Esophagus (tissue), 2 donors: Measurements from ENCODE around the gene STARD13. TPM values are rescaled to one million over a fixed set of nuclear protein-coding genes. Genes with fewer than 3 reads are reported as not detected.

Source experiments
- H3K27ac ChIP-seq, 2 donors: one replicate each; pipeline ENCODE4 v1.5.1; 2013; ENCODE audit warnings: low read depth in 2 of 2, mild to moderate bottlenecking in 2 of 2, inconsistent platforms in 1 of 2, low read length in 1 of 2, moderate library complexity in 1 of 2
- H3K27me3 ChIP-seq, 2 donors: one replicate each; pipeline ENCODE4 v1.6.1; 2013; ENCODE audit warnings: low read length in 2 of 2, control low read depth in 1 of 2, mild to moderate bottlenecking in 1 of 2; ENCODE audit not compliant: insufficient read depth in 2 of 2, control insufficient read depth in 1 of 2
- H3K36me3 ChIP-seq, 2 donors: one replicate each; pipeline ENCODE4 v1.6.1; 2013; ENCODE audit warnings: low read length in 1 of 2; ENCODE audit not compliant: control insufficient read depth in 2 of 2, insufficient read depth in 2 of 2
- H3K4me1 ChIP-seq, 2 donors: one replicate each; pipeline ENCODE4 v1.6.1; 2013; ENCODE audit warnings: low read length in 1 of 2; ENCODE audit not compliant: control insufficient read depth in 2 of 2, insufficient read depth in 2 of 2
- H3K4me3 ChIP-seq, 2 donors: one replicate each; pipeline ENCODE4 v1.5.1; 2013; ENCODE audit warnings: low read length in 2 of 2, mild to moderate bottlenecking in 2 of 2, low read depth in 1 of 2, moderate library complexity in 1 of 2
- H3K9me3 ChIP-seq, 2 donors: one replicate each; pipeline ENCODE4 v1.6.1; 2013; ENCODE audit warnings: mild to moderate bottlenecking in 2 of 2, low read depth in 1 of 2, low read length in 1 of 2, moderate library complexity in 1 of 2; ENCODE audit not compliant: control insufficient read depth in 2 of 2, insufficient read depth in 1 of 2
- WGBS, 2 donors: extraction: QIAGEN DNeasy Blood & Tissue Kit; methylation state at CpG; one replicate each; pipeline ENCODE4 v1.1.7; 2013; 5-methylcytosine and 5-hydroxymethylcytosine counted together
- polyA plus RNA-seq, 2 donors: library from polyadenylated mRNA; stranded (reverse); fragments of 200-250 nt; gene quantifications; one replicate each; pipeline ENCODE4 v1.2.3, GENCODE V29; 2013
- donor health status: healthy with polysubstance abuse.
- donor health status: Bipolar disorder and iron deficiency.

STARD13 gene
- polyA plus RNA-seq, 2 donors, result 1.6 to 3.0 TPM

DNA sequence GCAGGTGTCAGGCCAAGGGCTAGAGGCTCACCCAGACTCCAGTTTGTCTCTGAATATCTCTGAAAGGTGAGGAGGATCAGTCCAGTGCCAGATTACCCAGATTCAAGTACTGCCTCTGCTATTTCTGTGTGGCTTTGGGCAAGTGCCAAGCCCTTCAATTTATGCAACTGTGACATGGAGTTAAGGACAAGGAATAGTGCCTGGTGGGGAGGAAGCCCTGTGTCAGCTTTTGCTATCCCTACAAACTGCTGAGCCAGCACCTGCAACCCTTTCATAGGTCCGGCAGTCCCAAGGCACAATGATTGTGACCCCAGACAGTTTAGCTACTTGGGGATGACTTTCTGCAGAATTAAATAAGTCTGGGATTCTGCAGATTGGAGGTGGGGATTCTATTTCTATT, 146.4 kb downstream of the STARD13 start:
- no peaks in the 10 kb centered on the region for H3K36me3 ChIP-seq
- H3K27me3 ChIP-seq, result no peaks in the 10 kb centered on the region
- H3K9me3 ChIP-seq, result peaks cover 3% of the 10 kb centered on the region in 2 donors
- no peaks in the 10 kb centered on the region for H3K4me1 ChIP-seq
- WGBS, 2 donors, result 77 to 88% methylated on average over 1 of the region's 1 CpG
- H3K4me3 ChIP-seq, result no peak overlapping the region
- H3K27ac ChIP-seq, result no peak overlapping the region

DNA sequence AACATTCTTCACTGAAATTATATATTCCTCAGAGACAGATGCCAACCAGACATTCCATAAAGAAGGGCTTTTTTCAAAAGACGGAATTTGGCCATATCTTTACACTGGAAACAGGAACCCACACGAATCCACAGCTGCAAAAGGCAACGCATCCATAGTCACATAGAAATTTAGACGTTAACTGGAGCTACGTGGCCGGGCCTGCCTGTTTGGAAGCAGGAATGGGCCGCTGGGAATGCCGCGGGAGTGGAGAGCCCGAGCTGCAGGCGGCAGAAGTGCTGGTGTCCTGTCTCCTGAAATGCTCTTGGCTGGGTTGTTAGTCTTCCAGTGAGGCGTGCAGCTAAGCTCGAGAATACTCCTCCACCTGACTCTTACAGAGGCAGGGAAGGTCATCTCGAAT, 147.1 kb downstream of the STARD13 start:
- Histone ChIP-seq H3K27ac (no peak overlapping the region), H3K36me3 (no peaks in the 10 kb centered on the region), H3K27me3 (no peaks in the 10 kb centered on the region), H3K4me1 (no peaks in the 10 kb centered on the region), H3K4me3 (no peak overlapping the region), H3K9me3 (peaks cover 3% of the 10 kb centered on the region in 2 donors)
- 85 to 86% methylated on average over 14 of the region's 14 CpGs for WGBS, 2 donors

DNA sequence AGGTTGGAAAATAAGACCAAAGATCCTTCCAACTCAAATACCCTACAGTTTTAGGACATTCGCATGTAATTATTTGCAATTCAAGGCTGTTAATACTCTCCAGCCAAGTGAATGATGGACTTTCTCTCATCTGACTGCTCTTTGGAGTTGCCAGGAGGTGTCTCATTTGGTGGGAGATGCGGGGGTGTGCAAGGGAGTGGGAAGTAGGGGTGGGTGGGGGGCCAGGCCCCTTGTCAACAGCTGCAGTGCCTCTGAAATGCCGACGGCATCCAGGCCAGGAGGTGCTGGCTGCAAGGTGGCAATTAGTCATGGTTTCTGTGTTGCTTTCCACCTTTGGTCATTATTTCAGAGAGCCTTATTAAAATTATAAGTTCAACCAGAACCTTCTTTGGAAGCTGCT, 147.8 kb downstream of the STARD13 start:
- H3K27ac ChIP-seq, result no peak overlapping the region
- WGBS, 2 donors, result 71 to 73% methylated on average over 4 of the region's 4 CpGs

DNA sequence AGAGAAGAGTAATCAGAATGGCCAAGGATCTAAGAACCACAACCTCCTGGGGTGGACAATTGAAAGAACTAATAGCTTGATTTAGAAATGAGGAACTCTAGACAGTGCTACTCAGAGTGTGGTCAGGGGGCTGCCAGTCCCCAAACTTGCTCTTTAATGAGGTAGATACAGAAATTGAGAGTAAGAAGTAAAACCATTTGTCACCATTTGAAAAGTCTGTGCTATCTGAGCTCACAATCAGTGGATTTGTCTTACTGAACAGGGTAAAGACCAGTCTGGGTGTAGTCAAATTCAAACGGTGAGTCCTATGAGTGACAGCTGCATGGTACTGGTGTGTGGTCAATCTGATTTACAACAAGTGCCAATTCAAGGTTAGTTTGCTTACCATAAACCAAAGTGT, 150.5 kb downstream of the STARD13 start:
- no peak overlapping the region for H3K27ac ChIP-seq
- no peak overlapping the region for H3K4me3 ChIP-seq
- WGBS, 2 donors, result 82 to 86% methylated on average over 1 of the region's 1 CpG
- H3K9me3 ChIP-seq, result peaks cover 3% of the 10 kb centered on the region in 2 donors
- H3K4me1 ChIP-seq, result no peaks in the 10 kb centered on the region
- H3K36me3 ChIP-seq, result peaks cover 0 to 1% of the 10 kb centered on the region in 2 donors
- H3K27me3 ChIP-seq, result no peaks in the 10 kb centered on the region

More for the DNA sequence above, 147.8 kb downstream of the STARD13 start:
- H3K27me3 ChIP-seq, result no peaks in the 10 kb centered on the region
- H3K4me1 ChIP-seq, result no peaks in the 10 kb centered on the region
- no peak overlapping the region for H3K4me3 ChIP-seq
- no peaks in the 10 kb centered on the region for H3K36me3 ChIP-seq
- peaks cover 3% of the 10 kb centered on the region in 2 donors for H3K9me3 ChIP-seq

DNA sequence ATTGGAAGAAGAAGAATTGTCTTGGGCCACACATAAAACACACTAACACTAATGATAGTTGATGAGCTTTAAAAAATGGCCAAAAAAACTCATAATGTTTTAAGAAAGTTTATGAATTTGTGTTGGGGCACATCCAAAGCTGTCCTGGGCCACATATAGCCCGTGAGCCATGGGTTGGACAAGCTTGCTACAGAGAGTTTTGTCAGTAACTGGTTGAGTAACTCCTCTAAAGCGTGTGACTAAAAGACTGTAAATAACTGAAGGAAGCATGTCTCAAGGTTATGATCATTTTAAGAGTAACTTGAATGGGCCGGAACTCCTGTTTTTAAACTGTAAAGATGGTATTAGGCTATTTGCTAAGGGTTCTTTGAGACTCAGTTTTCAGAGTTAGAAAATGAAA, 151.3 kb downstream of the STARD13 start:
- H3K27ac ChIP-seq, result no peak overlapping the region
- WGBS, 2 donors, result 73 to 86% methylated on average over 3 of the region's 3 CpGs
- H3K4me3 ChIP-seq, result no peak overlapping the region
- H3K36me3 ChIP-seq, result peaks cover 0 to 5% of the 10 kb centered on the region in 2 donors
- H3K27me3 ChIP-seq, result no peaks in the 10 kb centered on the region
- peaks cover 3% of the 10 kb centered on the region in 2 donors for H3K9me3 ChIP-seq
- H3K4me1 ChIP-seq, result no peaks in the 10 kb centered on the region

DNA sequence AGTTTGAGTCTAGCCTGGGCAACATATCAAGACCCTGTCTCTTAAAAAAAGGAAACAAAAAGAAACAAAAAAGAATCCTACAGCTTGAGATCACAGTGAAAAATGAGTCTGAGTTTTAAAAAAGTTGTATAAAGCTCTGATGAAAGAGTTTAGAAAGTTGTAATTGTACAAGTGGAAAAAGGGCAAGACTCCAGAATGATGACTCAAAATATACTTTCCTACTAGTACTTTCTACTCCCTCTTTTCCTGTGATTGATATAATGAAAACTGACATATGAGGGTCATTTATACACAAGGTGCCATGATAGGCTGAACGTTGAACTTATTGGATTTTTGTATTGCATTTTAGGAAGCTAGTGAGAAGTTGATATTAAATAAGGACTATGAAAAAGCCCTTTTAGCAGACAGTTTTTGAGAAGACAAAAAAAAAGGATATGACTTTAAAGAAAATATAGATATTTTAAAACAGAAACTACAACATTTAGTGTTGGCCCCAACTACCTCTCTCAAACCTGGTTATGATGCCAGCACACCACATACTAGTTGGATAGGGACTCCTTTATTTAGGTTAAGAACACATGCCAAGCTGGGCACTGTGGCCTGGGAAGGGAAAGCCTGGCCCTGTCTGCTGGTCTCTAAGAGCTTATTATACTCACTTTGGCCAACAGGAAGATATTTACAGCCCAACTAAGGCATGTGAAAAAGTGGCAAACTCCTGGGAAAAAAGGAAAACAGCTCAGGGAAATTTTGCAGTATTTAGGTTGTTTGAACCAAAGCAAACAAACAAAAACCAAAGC, 152.7 kb downstream of the STARD13 start:
- H3K27ac ChIP-seq, result no peak overlapping the region
- H3K36me3 ChIP-seq, result peaks cover 0 to 5% of the 10 kb centered on the region in 2 donors
- 58% methylated on average over 1 of the region's 1 CpG for WGBS, 2 donors
- H3K4me1 ChIP-seq, result no peaks in the 10 kb centered on the region
- H3K9me3 ChIP-seq, result peaks cover 3% of the 10 kb centered on the region in 2 donors
- H3K4me3 ChIP-seq, result no peak overlapping the region
- no peaks in the 10 kb centered on the region for H3K27me3 ChIP-seq

DNA sequence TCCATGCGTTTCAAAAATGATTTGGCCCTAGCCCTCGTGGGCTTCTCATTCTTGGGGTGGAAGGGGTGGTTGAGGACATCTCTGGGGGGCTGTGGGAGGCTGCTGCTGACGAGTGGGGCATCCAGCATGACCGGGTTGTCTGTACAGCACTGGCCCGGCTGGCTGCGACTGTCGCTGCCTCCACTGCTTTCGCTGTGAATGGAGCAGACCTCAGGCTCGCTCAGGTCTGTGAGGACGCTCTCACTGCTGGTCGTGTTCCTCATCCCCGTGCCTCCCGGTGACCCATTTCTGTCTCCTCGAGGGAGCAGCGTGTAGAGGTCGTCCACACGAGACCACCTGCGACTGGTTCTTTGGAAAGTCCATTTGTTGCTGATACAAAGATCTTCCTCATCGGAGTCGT, 155.7 kb downstream of the STARD13 start:
- no peak overlapping the region for H3K27ac ChIP-seq
- peaks cover 0 to 4% of the 10 kb centered on the region in 2 donors for H3K4me1 ChIP-seq
- H3K9me3 ChIP-seq, result no peaks in the 10 kb centered on the region
- H3K36me3 ChIP-seq, result peaks cover 0 to 5% of the 10 kb centered on the region in 2 donors
- 94 to 95% methylated on average over 20 of the region's 20 CpGs for WGBS, 2 donors
- no peaks in the 10 kb centered on the region for H3K27me3 ChIP-seq
- no peak overlapping the region for H3K4me3 ChIP-seq

DNA sequence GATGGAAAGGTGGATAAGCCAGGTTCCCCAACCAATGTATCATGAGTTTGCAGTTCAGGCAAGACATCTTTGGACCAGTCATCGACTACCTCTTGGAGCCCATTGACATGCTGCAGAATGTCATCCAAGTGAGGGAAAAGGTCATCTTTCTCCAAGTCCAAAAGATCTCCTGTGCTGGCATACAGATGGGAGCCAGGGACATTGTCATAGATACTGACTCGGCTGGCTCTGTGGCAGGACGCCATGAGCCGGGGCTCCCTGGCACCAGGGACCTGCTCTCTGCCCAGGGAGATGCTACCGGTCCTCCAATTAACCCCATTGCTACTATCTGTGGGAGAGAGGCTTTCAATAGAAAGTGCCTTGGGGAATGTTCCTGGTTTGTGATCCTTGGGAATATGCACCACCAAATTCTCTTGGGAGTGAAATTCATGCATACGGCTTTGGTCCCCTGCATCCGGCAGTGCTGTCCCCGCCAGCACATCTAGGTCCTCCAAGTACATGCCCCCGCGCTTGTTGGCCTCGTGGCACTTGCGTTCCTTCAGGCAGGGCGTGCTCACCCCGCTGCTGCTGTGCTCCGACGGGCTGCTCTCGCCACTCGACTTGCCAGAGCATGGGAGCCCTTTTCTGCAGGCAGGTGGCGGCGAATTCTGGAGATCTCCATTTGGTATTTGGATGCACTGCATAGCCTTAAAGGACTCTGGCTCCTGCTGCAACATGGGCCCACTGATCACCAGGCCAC, 156.3 kb downstream of the STARD13 start:
- H3K27me3 ChIP-seq, result no peaks in the 10 kb centered on the region
- H3K4me3 ChIP-seq, result no peak overlapping the region
- peaks cover 0 to 5% of the 10 kb centered on the region in 2 donors for H3K36me3 ChIP-seq
- no peaks in the 10 kb centered on the region for H3K9me3 ChIP-seq
- WGBS, 2 donors, result 90 to 94% methylated on average over 20 of the region's 20 CpGs
- peaks cover 0 to 4% of the 10 kb centered on the region in 2 donors for H3K4me1 ChIP-seq
- no peak overlapping the region for H3K27ac ChIP-seq

DNA sequence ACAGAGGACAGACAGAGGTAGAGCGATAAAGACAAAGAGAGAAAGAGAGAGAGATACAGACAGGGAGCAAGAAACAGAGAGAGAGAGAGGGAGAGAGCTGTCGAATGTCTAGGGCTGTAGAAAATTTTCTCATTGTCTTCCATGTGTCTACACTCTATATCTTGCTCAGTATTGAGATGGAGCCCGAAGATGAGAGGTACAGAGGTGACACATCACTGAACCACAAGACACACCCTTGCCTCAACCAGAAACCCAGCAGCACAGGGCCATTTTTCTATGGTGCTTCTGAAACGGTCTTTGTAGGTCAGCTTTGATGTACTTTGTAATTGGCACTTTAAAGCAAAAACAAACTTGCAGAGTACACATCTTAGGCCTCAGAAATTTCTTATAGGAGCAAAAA, 157.4 kb downstream of the STARD13 start:
- WGBS, 2 donors, result 82% methylated on average over 4 of the region's 4 CpGs

More for the DNA sequence above, 157.4 kb downstream of the STARD13 start:
- Histone ChIP-seq H3K36me3 (peaks cover 0 to 5% of the 10 kb centered on the region in 2 donors), H3K4me1 (peaks cover 0 to 7% of the 10 kb centered on the region in 2 donors), H3K27ac (peak overlapping the region in 1 of 2 donors; percentile 21), H3K4me3 (no peak overlapping the region), H3K27me3 (no peaks in the 10 kb centered on the region), H3K9me3 (no peaks in the 10 kb centered on the region)
